Left renal cortex interstitium (tissue), 4 donors: ENCODE measurements around the gene ARFGAP1. TPM values are rescaled to one million over a fixed set of nuclear protein-coding genes. Genes with fewer than 3 reads are reported as not detected.

Source experiments
- DNase-seq, 4 donors: peaks; one replicate each; pipeline ENCODE4 v3.0.0-alpha.2; 2013; ENCODE audit warnings: low read depth in 4 of 4, low spot score in 2 of 4, missing footprints in 1 of 4
- polyA plus RNA-seq, 4 donors: library from polyadenylated mRNA; unstranded; fragments of 120-200 nt; gene quantifications; one replicate each; pipeline ENCODE4 v1.2.1, GENCODE V29; 2013; ENCODE audit not compliant: insufficient read length in 4 of 4

Gene ARFGAP1
- 10 to 100 TPM; 53.9 to 90.8 (median 73.9) TPM for polyA plus RNA-seq

- DNase-seq: peak; percentile 56 to 86 (median 81)
Observed at GRCh38 chr20:63272105-63273058, at the start of gene ARFGAP1. TSS of gene ARFGAP1 (plus strand) at chr20:63272813. CDS start at chr20:63275581, 2,768 bp downstream.

DNA sequence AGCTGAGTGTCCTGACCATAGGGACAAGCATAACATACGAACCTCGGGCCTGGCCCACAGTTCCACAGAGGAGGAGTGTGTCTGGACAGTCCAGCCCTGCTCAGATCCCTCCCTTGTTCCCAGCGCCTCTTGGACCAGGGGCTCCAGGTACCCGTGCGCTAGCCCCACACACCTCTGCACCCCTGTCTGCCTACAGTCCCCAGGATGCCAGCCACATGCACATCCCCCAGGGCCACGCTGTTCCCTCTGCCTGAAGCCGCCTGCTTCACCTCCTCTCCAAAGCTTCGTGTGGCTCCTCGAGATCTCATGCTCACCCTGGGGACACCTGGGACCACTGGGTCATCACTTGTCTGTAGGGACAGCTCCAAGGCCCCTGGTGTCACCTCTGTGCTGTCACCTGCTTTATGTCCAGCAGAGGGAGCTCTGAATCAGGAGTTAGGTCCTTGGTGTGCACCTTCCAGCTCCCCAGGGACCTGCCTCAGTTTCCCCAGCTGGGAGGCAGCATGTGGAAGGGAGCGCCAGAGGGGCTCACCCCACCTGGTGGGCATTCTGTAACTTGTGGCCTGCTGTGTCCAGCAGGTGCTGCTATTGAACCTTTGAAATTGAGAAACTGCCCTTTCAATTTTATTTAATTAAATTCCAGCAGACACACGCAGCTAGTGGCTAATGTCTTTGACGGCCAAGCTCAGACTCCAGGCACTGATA lies 49.3 kb upstream of the ARFGAP1 start:
- DNase-seq: no peak

- DNase-seq: no peak
Observed at GRCh38 chr20:63223826-63224207, 48.8 kb upstream of the ARFGAP1 start.

- no peak for DNase-seq
Observed at GRCh38 chr20:63224412-63225081, 48.1 kb upstream of the ARFGAP1 start.

DNA sequence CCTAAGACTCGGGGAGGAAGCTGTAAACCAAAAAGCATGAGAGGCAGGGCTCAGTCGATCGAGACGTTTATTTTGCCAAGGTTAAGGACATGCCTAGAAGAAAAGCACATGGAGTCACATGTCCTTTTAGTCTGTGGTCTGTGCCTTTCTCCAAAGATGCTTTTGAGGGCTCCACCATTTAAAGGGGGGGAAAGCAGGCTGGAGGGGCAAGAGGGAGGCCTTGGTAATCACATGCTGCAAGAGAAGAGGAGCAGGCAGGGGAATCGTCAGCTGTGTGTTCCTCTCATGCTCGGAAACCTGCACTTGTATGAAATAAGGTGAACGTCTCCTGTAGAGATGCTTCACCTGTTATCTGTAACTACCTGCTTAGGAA lies 47.5 kb upstream of the ARFGAP1 start:
- no peak for DNase-seq

- DNase-seq: no peak
Observed at GRCh38 chr20:63226042-63226943, 46.3 kb upstream of the ARFGAP1 start.

- no peak for DNase-seq
Observed at GRCh38 chr20:63227260-63227659, 45.4 kb upstream of the ARFGAP1 start.

DNA sequence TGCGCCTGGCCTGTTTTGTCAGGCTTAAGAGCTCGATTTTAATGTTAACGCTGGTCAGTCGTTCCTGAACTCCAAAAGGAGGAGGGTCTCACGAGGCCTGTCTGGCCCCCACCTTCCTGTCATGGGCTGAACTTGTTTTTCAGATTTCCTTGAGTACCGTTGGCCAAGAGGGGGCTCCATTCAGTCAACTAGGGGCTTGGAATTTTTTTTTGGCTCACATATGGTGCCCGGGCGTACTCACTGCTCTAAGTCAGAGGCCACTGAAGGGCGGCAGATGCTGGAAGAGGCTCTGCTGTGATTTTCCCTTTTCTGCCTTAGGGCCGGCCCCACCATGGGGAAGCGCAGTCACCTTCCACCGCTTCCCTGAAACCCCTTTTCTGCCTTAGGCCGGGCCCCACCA lies 43.8 kb upstream of the ARFGAP1 start:
- DNase-seq: no peak

DNA sequence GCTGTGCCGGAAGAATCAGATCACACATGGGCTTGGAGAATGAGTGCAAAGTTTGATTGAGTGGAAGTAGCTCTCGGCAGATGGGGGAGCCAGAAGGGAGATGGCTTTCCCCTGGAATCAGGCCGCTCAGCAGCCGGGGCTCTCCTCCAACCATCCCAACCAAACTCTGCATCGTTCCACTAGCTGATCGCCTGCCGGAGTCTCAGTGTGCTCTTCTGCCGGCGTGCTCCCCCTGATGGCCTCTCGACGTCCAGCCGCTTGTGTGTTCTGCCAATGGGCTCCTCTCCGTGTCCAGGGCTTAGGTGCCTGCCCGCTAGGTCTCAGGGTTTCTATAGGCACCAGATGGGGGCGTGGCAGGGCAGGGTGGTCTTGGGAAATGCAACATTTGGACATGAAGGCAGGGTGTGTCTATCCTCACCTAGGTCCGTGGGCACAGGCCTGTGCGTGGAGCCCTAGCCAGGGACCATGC lies 41.8 kb upstream of the ARFGAP1 start:
- no peak for DNase-seq

GRCh38 chr20:63232235-63233060 lies 40.2 kb upstream of the ARFGAP1 start:
- DNase-seq: no peak

- no peak for DNase-seq
Observed at GRCh38 chr20:63233061-63233344, 39.6 kb upstream of the ARFGAP1 start.

DNA sequence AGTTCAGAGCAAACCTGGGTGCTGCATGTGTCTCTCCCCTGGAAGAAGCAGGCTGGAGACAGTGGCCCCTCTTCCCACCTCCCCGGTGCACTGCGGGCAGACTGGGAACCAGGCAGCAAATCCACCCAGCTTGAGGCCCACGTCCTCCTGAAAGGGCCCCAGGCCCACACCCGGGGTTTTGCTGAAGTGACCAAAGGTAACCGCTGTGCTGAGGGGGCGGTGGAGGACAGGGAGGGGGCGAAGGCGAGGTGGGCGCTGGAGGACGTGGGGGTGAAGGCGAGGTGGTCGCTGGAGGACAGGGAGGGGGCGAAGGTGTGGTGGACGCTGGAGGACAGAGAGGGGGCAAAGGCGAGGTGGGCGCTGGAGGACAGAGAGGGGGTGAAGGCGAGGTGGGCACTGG lies 38.7 kb upstream of the ARFGAP1 start:
- no peak for DNase-seq

- DNase-seq: no peak
Observed at GRCh38 chr20:63234693-63235398, 37.8 kb upstream of the ARFGAP1 start.

DNA sequence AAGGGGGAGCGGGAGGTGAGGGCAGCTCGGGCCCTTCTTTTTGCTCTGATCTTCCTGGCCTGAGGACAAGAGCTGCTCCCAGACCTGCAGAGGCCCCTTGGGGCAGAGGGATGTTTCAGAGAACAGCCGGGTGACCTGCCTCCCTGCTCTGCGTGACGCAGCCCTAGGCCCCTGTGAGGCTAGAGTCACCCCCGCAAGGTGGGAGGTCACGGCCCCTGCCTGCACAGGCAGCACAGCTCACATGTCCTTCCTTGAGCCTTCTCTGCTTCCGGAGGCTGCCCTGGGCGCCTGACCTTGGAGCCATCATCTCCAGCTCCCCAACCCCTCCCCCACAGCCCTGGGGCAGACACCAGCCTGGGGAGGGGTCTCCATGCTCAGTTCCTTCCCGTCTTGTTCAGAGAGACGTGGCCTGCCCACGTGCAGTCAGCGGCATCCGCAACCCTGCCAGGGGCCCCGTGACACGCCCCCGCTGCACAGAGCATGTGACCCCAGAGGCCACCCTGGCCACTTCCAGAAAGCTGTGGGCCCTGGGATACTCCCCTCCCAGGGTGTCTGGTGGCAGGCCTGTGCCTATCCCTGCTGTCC lies 37.1 kb upstream of the ARFGAP1 start, which contains the start of gene BIRC7:
Gene BIRC7, plus strand, starts transcription at position 507 of the 585 bp plus-strand sequence. CDS start 192 bp downstream, outside the sequence.
- no peak for DNase-seq

GRCh38 chr20:63236116-63236837 lies 36.3 kb upstream of the ARFGAP1 start:
- DNase-seq: no peak

DNA sequence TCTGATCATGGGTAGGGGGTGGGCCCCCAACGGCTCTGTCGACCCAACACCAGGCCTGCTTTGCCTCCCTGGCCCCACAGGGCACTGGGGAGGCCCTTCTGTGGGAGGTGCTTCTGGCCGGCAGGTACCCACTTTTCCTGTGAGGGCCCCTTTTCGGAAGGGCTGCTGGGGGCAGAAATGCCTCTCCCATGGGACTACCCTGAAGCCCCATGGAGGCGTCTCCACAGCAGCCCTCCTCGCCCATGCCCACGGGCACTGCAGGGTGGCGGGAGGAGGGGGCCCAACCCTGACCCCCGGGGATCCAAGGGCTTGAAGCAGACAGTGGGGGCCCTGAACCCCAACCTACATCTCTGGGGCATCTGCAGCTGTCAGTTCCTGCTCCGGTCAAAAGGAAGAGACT lies 34.6 kb upstream of the ARFGAP1 start:
- DNase-seq: no peak

DNA sequence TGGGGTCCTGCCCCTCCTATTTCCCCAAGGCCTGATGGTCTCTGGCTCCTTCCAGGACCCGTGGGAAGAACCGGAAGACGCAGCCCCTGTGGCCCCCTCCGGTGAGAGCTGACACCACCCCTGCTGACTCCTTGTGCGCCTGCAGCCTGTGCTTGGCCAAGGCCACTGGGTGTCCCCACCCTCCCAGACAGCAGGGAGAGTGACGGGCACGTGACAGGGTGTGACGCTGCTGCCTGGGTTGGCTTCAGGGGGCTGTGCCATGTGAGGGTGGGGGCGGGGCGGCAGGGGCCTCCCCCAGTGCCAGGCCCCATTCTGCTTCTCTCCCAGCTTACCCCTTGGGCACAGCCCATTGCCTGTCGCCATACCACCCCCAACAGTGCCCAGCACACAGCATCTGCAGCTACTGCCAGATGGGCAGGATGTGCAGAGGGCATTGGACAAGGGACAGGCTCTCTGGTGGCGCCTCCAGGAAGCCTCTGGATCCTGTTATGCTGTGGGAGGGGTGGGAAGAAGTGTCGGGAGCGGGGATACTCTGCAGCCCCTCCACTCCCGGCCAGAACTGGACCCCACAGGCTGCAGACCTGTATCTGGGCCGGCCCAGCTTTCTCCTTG lies 34.0 kb upstream of the ARFGAP1 start:
- DNase-seq: no peak
